PC-3 (cell line): ENCODE results near the gene RPS6KA2. TPM values are rescaled to one million over a fixed set of nuclear protein-coding genes. Genes with fewer than 3 reads are reported as not detected.

Experiments used
- ATAC-seq: fragments of 200-7000 bp; cut with Tn5 transposase; 2 replicates; pipeline ENCODE4 v1.9.1; 2020; ENCODE audit warnings: mild to moderate bottlenecking, moderate library complexity
- BruUV-seq: library from RNA; stranded (reverse); fragments of 400-500 nt; replicated peaks from 2 replicates; lab custom pipeline; 2021; lab: Mats Ljungman, UMichigan
- CTCF ChIA-PET: fragments of 300-600 bp; sonication (Branson Sonifier 250); formaldehyde crosslinking; loops from one replicate; lab custom pipeline; 2022; ENCODE audit warnings: antibody characterized with exemption; lab: Charles Lee
- POLR2A ChIA-PET: fragments of 300-600 bp; sonication (Branson Sonifier 250); formaldehyde crosslinking; loops from one replicate; lab custom pipeline; 2022; ENCODE audit warnings: antibody characterized with exemption; ENCODE audit not compliant: unreplicated experiment; lab: Charles Lee
- DNase-seq: peaks from one replicate; pipeline ENCODE4 v3.0.0-alpha.2; 2015
- H2AFZ ChIP-seq: fragments of 300-600 bp; sonication (generic); 2 replicates; pipeline ENCODE4 v1.6.0; 2016; ENCODE audit warnings: antibody characterized with exemption, low read length
- H3F3A ChIP-seq: fragments of 300-600 bp; sonication (generic); one replicate; pipeline ENCODE4 v1.6.0; 2017; ENCODE audit warnings: antibody characterized with exemption, low read length, control low read depth, mild to moderate bottlenecking; ENCODE audit not compliant: unreplicated experiment
- H3K27ac ChIP-seq: fragments of 300-600 bp; sonication (generic); 2 replicates; pipeline ENCODE4 v1.5.1; 2016; ENCODE audit warnings: mild to moderate bottlenecking, low read length
- H3K27me3 ChIP-seq: fragments of 300-600 bp; sonication (generic); 2 replicates; pipeline ENCODE4 v1.6.1; 2016; ENCODE audit warnings: low read length, mixed read lengths
- H3K36me3 ChIP-seq: fragments of 300-600 bp; sonication (generic); 2 replicates; pipeline ENCODE4 v1.6.1; 2016; ENCODE audit warnings: low read depth, mixed run types, low read length, mixed read lengths
- H3K4me1 ChIP-seq: fragments of 300-600 bp; sonication (generic); 2 replicates; pipeline ENCODE4 v1.5.1; 2016; ENCODE audit warnings: low read length; ENCODE audit not compliant: insufficient read depth
- H3K4me2 ChIP-seq: fragments of 300-600 bp; sonication (generic); 2 replicates; pipeline ENCODE4 v1.6.0; 2016; ENCODE audit warnings: low read length
- H3K4me3 ChIP-seq: fragments of 300-600 bp; sonication (generic); 2 replicates; pipeline ENCODE4 v1.5.1; 2016; ENCODE audit warnings: mild to moderate bottlenecking, low read length, mixed read lengths
- H3K79me2 ChIP-seq: fragments of 300-600 bp; sonication (generic); 2 replicates; pipeline ENCODE4 v1.6.1; 2017; ENCODE audit warnings: low read length, mixed read lengths
- H3K9ac ChIP-seq: fragments of 300-600 bp; sonication (generic); 2 replicates; pipeline ENCODE4 v1.6.0; 2016; ENCODE audit warnings: mild to moderate bottlenecking, low read length
- H3K9me2 ChIP-seq: fragments of 300-600 bp; sonication (generic); replicated peaks from 2 replicates; pipeline ENCODE4 v1.6.1; 2016; ENCODE audit warnings: mixed run types, low read length, mixed read lengths
- H3K9me3 ChIP-seq: fragments of 300-600 bp; sonication (generic); 2 replicates; pipeline ENCODE4 v1.6.1; 2016; ENCODE audit warnings: low read length, mixed read lengths
- H4K20me1 ChIP-seq: fragments of 300-600 bp; sonication (generic); 2 replicates; pipeline ENCODE4 v1.6.1; 2016; ENCODE audit warnings: low read length, mixed read lengths
- CTCF ChIP-seq: fragments of 300-600 bp; sonication (generic); conservative IDR thresholded peaks from 2 replicates; pipeline ENCODE4 v1.5.1; 2017; ENCODE audit warnings: antibody characterized with exemption, low read depth, mild to moderate bottlenecking, low read length
- EZH2 ChIP-seq: fragments of 300-600 bp; sonication (generic); IDR thresholded peaks from one replicate; pipeline ENCODE4 v1.6.1; 2017; ENCODE audit warnings: antibody characterized with exemption, mild to moderate bottlenecking, low read length; ENCODE audit not compliant: unreplicated experiment
- EZH2phosphoT487 ChIP-seq: fragments of 300-600 bp; sonication (generic); IDR thresholded peaks from 2 replicates; pipeline ENCODE4 v1.6.1; 2018; ENCODE audit warnings: mild to moderate bottlenecking, antibody characterized with exemption, low read length, borderline replicate concordance
- intact Hi-C: fragments of 100-400 bp; cut with micrococcal nuclease; formaldehyde crosslinking; loops from 2 replicates; pipeline ENCODE4 v1.9.0; 2023
- total RNA-seq: library from RNA; depleted of rRNA; stranded (reverse); fragments of >200 nt; gene quantifications from 2 replicates; pipeline ENCODE4 v1.2.3, GENCODE V29; 2014

The RPS6KA2 gene
- total RNA-seq, 1 experiment from 2014 or later, result 5.1 TPM

- H3K36me3 ChIP-seq, result no peaks in the 10 kb centered on the region
- CTCF ChIA-PET, result no interaction called here
- H3K4me2 ChIP-seq, result peak overlapping the region; percentile 32; the same call in 1 of the 2 replicates
- H4K20me1 ChIP-seq, result no peaks in the 10 kb centered on the region
- ATAC-seq (no peak), DNase-seq (no peak)
- BruUV-seq, result no TSS peak
- peak overlapping the region; percentile 35; the same call in 1 of the 2 replicates for H3K27ac ChIP-seq
- no peaks in the 10 kb centered on the region for H3F3A ChIP-seq
- no peaks in the 10 kb centered on the region for H3K9me3 ChIP-seq
- H3K4me1 ChIP-seq, result peaks cover 34% of the 10 kb centered on the region
- TF ChIP-seq EZH2 (no peak), CTCF (no peak), EZH2phosphoT487 (no peak)
- H3K9ac ChIP-seq, result no peak overlapping the region
- intact Hi-C loops, result no loop called here
- POLR2A ChIA-PET, result no interaction called here
- H2AFZ ChIP-seq, result no peak overlapping the region
- no peak overlapping the region for H3K4me3 ChIP-seq
- no peaks in the 10 kb centered on the region for H3K27me3 ChIP-seq
- no peaks in the 10 kb centered on the region for H3K79me2 ChIP-seq
- H3K9me2 ChIP-seq, result no peaks in the 10 kb centered on the region
Measured at GRCh38 chr6:166618866-166619761, 7.9 kb downstream of the RPS6KA2 start.

GRCh38 chr6:166618251-166618650 is 8.8 kb downstream of the RPS6KA2 start:
- no TSS peak for BruUV-seq
- DNase-seq (no peak), ATAC-seq (no peak)
- Histone ChIP-seq H3K4me1 (peaks cover 28% of the 10 kb centered on the region), H3K36me3 (no peaks in the 10 kb centered on the region), H3K9me3 (no peaks in the 10 kb centered on the region), H3K79me2 (no peaks in the 10 kb centered on the region), H3K9ac (no peak overlapping the region), H3K27ac (no peak overlapping the region), H4K20me1 (no peaks in the 10 kb centered on the region), H3K27me3 (no peaks in the 10 kb centered on the region), H2AFZ (no peak overlapping the region), H3K9me2 (no peaks in the 10 kb centered on the region), H3F3A (no peaks in the 10 kb centered on the region), H3K4me3 (no peak overlapping the region), H3K4me2 (no peak overlapping the region)
- TF ChIP-seq EZH2 (no peak), CTCF (no peak), EZH2phosphoT487 (no peak)
- CTCF ChIA-PET, result no interaction called here
- intact Hi-C loops, result no loop called here
- POLR2A ChIA-PET, result no interaction called here

- Histone ChIP-seq H3K9ac (no peak overlapping the region), H3K79me2 (no peaks in the 10 kb centered on the region), H3K36me3 (no peaks in the 10 kb centered on the region), H2AFZ (no peak overlapping the region), H3K4me3 (no peak overlapping the region), H3K9me2 (no peaks in the 10 kb centered on the region), H3F3A (no peaks in the 10 kb centered on the region), H3K27ac (no peak overlapping the region), H3K27me3 (no peaks in the 10 kb centered on the region), H3K4me2 (no peak overlapping the region), H3K9me3 (no peaks in the 10 kb centered on the region), H4K20me1 (no peaks in the 10 kb centered on the region), H3K4me1 (peaks cover 24% of the 10 kb centered on the region)
- TF ChIP-seq EZH2 (no peak), CTCF (no peak), EZH2phosphoT487 (no peak)
- BruUV-seq, result no TSS peak
- DNase-seq, result no peak
- ChIA-PET POLR2A (no interaction called here), CTCF (no interaction called here)
- ATAC-seq, result no peak
- intact Hi-C loops, result no loop called here
Measured at GRCh38 chr6:166617359-166617758, 9.7 kb downstream of the RPS6KA2 start.
